Liver (tissue), 9 donors: ENCODE data around the gene DNAH2. TPM values are rescaled to one million over a fixed set of nuclear protein-coding genes. Genes with fewer than 3 reads are reported as not detected.

Experiments used
- DNase-seq: peaks from one replicate; pipeline ENCODE4 v3.0.0-alpha.2; 2017; ENCODE audit warnings: low spot score
- H3K27ac ChIP-seq, 2 donors: one replicate each; pipeline ENCODE4 v1.7.0; 2013; ENCODE audit warnings: inconsistent platforms in 2 of 2, low read length in 2 of 2, control low read depth in 1 of 2, low read depth in 1 of 2, mild to moderate bottlenecking in 1 of 2
- H3K27me3 ChIP-seq, 4 donors: one replicate each; pipeline versions ENCODE4 v1.6.1 to v1.7.0; 2013; ENCODE audit warnings: low read length in 3 of 4, inconsistent platforms in 1 of 4, mild to moderate bottlenecking in 1 of 4, moderate library complexity in 1 of 4; ENCODE audit not compliant: control insufficient read depth in 4 of 4, insufficient read depth in 4 of 4
- H3K36me3 ChIP-seq, 4 donors: one replicate each; pipeline versions ENCODE4 v1.6.1 to v1.7.0; 2013; ENCODE audit warnings: low read length in 3 of 4, mild to moderate bottlenecking in 3 of 4, low read depth in 1 of 4, moderate library complexity in 1 of 4; ENCODE audit not compliant: control insufficient read depth in 4 of 4, insufficient read depth in 3 of 4
- H3K4me1 ChIP-seq, 4 donors: one replicate each; pipeline versions ENCODE4 v1.6.1 to v1.7.0; 2013; ENCODE audit warnings: low read length in 3 of 4, mild to moderate bottlenecking in 3 of 4, moderate library complexity in 1 of 4; ENCODE audit not compliant: control insufficient read depth in 4 of 4, insufficient read depth in 4 of 4
- H3K4me3 ChIP-seq, 3 donors: one replicate each; pipeline versions ENCODE4 v1.6.1 to v1.7.0; 2013; ENCODE audit warnings: low read length in 3 of 3, control low read depth in 1 of 3, low read depth in 1 of 3, mild to moderate bottlenecking in 1 of 3
- H3K9ac ChIP-seq, 2 donors: one replicate each; pipeline ENCODE4 v1.7.0; 2013; ENCODE audit warnings: low read length in 2 of 2, mild to moderate bottlenecking in 2 of 2, moderate library complexity in 2 of 2, control low read depth in 1 of 2, low read depth in 1 of 2
- H3K9me3 ChIP-seq, 4 donors: one replicate each; pipeline versions ENCODE4 v1.6.1 to v1.7.0; 2013; ENCODE audit warnings: low read length in 3 of 4; ENCODE audit not compliant: control insufficient read depth in 4 of 4
- EGR1 ChIP-seq, 2 donors: IDR thresholded peaks; 2 replicates each; pipeline ENCODE4 v1.6.1; 2016 to 2018; ENCODE audit warnings: antibody characterized with exemption in 2 of 2, low read depth in 2 of 2
- FOXA1 ChIP-seq: IDR thresholded peaks from 2 replicates; pipeline ENCODE4 v1.6.1; 2016; ENCODE audit warnings: antibody characterized with exemption
- GABPA ChIP-seq, 2 donors: IDR thresholded peaks in 1 of 2; conservative IDR thresholded peaks in 1 of 2; 2 replicates each; pipeline ENCODE4 v1.6.1; 2016; ENCODE audit warnings: antibody characterized with exemption in 2 of 2, mild to moderate bottlenecking in 1 of 2, moderate library complexity in 1 of 2
- HNF4A ChIP-seq, 2 donors: conservative IDR thresholded peaks; 2 replicates each; pipeline ENCODE4 v1.6.1; 2016; ENCODE audit warnings: antibody characterized with exemption in 2 of 2, mild to moderate bottlenecking in 2 of 2
- HNF4G ChIP-seq: IDR thresholded peaks from 2 replicates; pipeline ENCODE4 v1.6.1; 2016; ENCODE audit warnings: antibody characterized with exemption
- NR2F2 ChIP-seq: IDR thresholded peaks from 2 replicates; pipeline ENCODE4 v1.6.1; 2016; ENCODE audit warnings: antibody characterized with exemption
- RAD21 ChIP-seq, 2 donors: IDR thresholded peaks; 2 replicates each; pipeline ENCODE4 v1.6.1; 2016; ENCODE audit warnings: antibody characterized with exemption in 2 of 2, mild to moderate bottlenecking in 2 of 2
- SP1 ChIP-seq: IDR thresholded peaks from 2 replicates; pipeline ENCODE4 v1.6.1; 2018; ENCODE audit warnings: antibody characterized with exemption, mild to moderate bottlenecking
- TAF1 ChIP-seq: conservative IDR thresholded peaks from 2 replicates; pipeline ENCODE4 v1.6.1; 2016; ENCODE audit warnings: antibody characterized with exemption, mild to moderate bottlenecking
- YY1 ChIP-seq: IDR thresholded peaks from 2 replicates; pipeline ENCODE4 v1.6.1; 2016; ENCODE audit warnings: antibody characterized with exemption, mild to moderate bottlenecking
- WGBS: extraction: QIAGEN DNeasy Blood & Tissue Kit; methylation state at CpG from one replicate; pipeline ENCODE4 v1.1.7; 2013; 5-methylcytosine and 5-hydroxymethylcytosine counted together
- polyA plus RNA-seq, 2 donors: library from polyadenylated mRNA; stranded (reverse) in 1 of 2; unstranded in 1 of 2; fragments of 200-250 nt in 1 of 2; fragments of >200 nt in 1 of 2; fragmentation: Nextera tagmentation in 1 of 2; extraction: Ambion mirVana in 1 of 2; gene quantifications; one replicate each; pipeline versions ENCODE4 v1.2.1 to v1.2.3, GENCODE V29; 2013 to 2015
- total RNA-seq, 2 donors: library from RNA; depleted of rRNA; stranded (reverse); fragments of >200 nt; gene quantifications; one replicate each; pipeline ENCODE4 v1.2.3, GENCODE V29; 2014
- TF ChIP-seq, protein P1 (sequence below): IDR thresholded peaks from 2 replicates; pipeline ENCODE4 v1.6.1; 2016; ENCODE audit warnings: antibody characterized with exemption
- TF ChIP-seq, protein P2 (sequence below): fragments of 150-350 bp; IDR thresholded peaks from 2 replicates; pipeline ENCODE4 v1.5.1; 2017; ENCODE audit warnings: improper control_type of control experiment, low read depth, low read length; ENCODE audit not compliant: missing input control
- TF ChIP-seq, protein P3 (sequence below): IDR thresholded peaks from 2 replicates; pipeline ENCODE4 v1.6.1; 2016; ENCODE audit warnings: antibody characterized with exemption
- TF ChIP-seq, protein P4 (sequence below): IDR thresholded peaks from 2 replicates; pipeline ENCODE4 v1.6.1; 2016; ENCODE audit warnings: antibody characterized with exemption, mild to moderate bottlenecking
- donor health status: healthy.
- donor health status: healthy.
- donor health status: healthy.
- donor health status: healthy.
- donor health status: healthy.

The DNAH2 gene
- total and polyA plus RNA-seq, 4 donors = under 0.01 to 0.25 (median 0.05) TPM

DNA sequence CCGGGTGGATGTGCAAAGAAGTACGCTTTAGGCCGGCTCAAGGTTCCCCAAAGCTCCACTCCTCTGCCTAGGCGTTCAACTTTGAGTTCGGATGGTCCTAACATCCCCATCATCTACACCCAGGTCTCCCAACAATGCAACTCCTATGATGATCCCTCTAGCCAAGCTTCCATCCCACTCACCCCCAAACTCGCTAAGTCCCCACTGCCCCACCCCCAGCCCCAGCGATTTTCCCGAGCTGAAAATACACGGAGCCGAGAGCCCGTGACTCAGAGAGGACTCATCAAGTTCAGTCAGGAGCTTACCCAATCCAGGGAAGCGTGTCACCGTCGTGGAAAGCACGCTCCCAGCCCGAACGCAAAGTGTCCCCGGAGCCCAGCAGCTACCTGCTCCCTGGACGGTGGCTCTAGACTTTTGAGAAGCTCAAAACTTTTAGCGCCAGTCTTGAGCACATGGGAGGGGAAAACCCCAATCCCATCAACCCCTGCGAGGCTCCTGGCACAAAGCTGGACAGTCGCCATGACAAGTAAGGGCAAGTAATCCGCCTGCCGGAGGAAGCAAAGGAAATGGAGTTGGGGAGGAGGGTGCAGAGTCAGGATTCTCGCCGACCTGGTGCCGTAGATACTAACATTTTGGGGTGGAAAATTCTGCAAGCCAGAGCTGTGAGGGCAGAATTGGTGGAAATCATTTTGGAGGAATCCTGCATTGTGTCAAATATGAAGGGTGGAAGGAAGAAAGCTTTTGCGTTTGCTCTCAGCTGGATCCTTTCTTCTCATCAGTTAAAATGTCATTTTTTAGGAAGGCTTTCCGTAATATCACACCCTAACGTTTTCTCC lies 30.3 kb upstream of the DNAH2 start, which contains the start of gene TP53:
TP53 (minus strand) TSS at position 419 of the 836 bp plus-strand sequence. CDS start 10,896 bp downstream, outside the sequence.
- peak; percentile 85 for DNase-seq
- Histone ChIP-seq H3K9ac (peak within 1 kb of the TSS; percentile 93 to 98), H3K4me1 (peaks cover 4 to 31% (median 24%) of the 10 kb centered on the region in 4 donors), H3K27ac (peak within 1 kb of the TSS; percentile 93 to 98), H3K9me3 (no peaks in the 10 kb centered on the region), H3K27me3 (no peaks in the 10 kb centered on the region), H3K36me3 (no peaks in the 10 kb centered on the region), H3K4me3 (peak within 1 kb of the TSS; percentile 84 to 100 (median 85))
- peak in 1 of 2 donors; percentile 36 for TF ChIP-seq RAD21 (IDR thresholded peaks at IDR 0.05)
- TF ChIP-seq, protein P1, sequence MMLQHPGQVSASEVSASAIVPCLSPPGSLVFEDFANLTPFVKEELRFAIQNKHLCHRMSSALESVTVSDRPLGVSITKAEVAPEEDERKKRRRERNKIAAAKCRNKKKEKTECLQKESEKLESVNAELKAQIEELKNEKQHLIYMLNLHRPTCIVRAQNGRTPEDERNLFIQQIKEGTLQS = no peak
- TF ChIP-seq NR2F2 = no peak
- TF ChIP-seq HNF4A (conservative IDR thresholded peaks at IDR 0.05) = peak; percentile 7 to 8
- peak; percentile 40 for TF ChIP-seq SP1
- no peak for TF ChIP-seq FOXA1
- no peak for TF ChIP-seq EGR1 (IDR thresholded peaks at IDR 0.05; ENCODE audit: low read depth in 2 of 2)
- TF ChIP-seq, protein P2, sequence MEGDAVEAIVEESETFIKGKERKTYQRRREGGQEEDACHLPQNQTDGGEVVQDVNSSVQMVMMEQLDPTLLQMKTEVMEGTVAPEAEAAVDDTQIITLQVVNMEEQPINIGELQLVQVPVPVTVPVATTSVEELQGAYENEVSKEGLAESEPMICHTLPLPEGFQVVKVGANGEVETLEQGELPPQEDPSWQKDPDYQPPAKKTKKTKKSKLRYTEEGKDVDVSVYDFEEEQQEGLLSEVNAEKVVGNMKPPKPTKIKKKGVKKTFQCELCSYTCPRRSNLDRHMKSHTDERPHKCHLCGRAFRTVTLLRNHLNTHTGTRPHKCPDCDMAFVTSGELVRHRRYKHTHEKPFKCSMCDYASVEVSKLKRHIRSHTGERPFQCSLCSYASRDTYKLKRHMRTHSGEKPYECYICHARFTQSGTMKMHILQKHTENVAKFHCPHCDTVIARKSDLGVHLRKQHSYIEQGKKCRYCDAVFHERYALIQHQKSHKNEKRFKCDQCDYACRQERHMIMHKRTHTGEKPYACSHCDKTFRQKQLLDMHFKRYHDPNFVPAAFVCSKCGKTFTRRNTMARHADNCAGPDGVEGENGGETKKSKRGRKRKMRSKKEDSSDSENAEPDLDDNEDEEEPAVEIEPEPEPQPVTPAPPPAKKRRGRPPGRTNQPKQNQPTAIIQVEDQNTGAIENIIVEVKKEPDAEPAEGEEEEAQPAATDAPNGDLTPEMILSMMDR = peak; percentile 29
- TF ChIP-seq GABPA (IDR thresholded peaks at IDR 0.05 in 1 of 2, conservative IDR thresholded peaks at IDR 0.05 in 1 of 2) = peak in 1 of 2 donors; percentile 64
- peak; percentile 98 for TF ChIP-seq YY1
- TF ChIP-seq, protein P3, sequence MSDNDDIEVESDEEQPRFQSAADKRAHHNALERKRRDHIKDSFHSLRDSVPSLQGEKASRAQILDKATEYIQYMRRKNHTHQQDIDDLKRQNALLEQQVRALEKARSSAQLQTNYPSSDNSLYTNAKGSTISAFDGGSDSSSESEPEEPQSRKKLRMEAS = peak; percentile 90
- TF ChIP-seq HNF4G = no peak
- TF ChIP-seq TAF1 = peak; percentile 77
- TF ChIP-seq, protein P4, sequence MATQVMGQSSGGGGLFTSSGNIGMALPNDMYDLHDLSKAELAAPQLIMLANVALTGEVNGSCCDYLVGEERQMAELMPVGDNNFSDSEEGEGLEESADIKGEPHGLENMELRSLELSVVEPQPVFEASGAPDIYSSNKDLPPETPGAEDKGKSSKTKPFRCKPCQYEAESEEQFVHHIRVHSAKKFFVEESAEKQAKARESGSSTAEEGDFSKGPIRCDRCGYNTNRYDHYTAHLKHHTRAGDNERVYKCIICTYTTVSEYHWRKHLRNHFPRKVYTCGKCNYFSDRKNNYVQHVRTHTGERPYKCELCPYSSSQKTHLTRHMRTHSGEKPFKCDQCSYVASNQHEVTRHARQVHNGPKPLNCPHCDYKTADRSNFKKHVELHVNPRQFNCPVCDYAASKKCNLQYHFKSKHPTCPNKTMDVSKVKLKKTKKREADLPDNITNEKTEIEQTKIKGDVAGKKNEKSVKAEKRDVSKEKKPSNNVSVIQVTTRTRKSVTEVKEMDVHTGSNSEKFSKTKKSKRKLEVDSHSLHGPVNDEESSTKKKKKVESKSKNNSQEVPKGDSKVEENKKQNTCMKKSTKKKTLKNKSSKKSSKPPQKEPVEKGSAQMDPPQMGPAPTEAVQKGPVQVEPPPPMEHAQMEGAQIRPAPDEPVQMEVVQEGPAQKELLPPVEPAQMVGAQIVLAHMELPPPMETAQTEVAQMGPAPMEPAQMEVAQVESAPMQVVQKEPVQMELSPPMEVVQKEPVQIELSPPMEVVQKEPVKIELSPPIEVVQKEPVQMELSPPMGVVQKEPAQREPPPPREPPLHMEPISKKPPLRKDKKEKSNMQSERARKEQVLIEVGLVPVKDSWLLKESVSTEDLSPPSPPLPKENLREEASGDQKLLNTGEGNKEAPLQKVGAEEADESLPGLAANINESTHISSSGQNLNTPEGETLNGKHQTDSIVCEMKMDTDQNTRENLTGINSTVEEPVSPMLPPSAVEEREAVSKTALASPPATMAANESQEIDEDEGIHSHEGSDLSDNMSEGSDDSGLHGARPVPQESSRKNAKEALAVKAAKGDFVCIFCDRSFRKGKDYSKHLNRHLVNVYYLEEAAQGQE = peak; percentile 71
- under 1% methylated on average over 30 of the region's 30 CpGs for WGBS
